Ovary (tissue), 9 donors: ENCODE data around the gene CCL4L2. TPM values are rescaled to one million over a fixed set of nuclear protein-coding genes. Genes with fewer than 3 reads are reported as not detected.
"Not testable (repeated sequence)": the region's sequence is repeated elsewhere in the genome, so short reads cannot be mapped to it uniquely, and the experiment has no call there.

Source experiments
- DNase-seq, 5 donors: peaks; one replicate each; pipeline ENCODE4 v3.0.0-alpha.2; 2019 to 2020
- H3K27ac ChIP-seq, 2 donors: fragments of 200-600 bp; one replicate each; pipeline versions ENCODE4 v1.5.1 to v1.8.0; 2019 to 2022
- H3K27me3 ChIP-seq: fragments of 200-600 bp; one replicate; pipeline ENCODE4 v1.8.0; 2022
- H3K36me3 ChIP-seq: fragments of 200-600 bp; sonication (generic); one replicate; pipeline ENCODE4 v1.5.1; 2019
- H3K4me1 ChIP-seq: one replicate; pipeline ENCODE4 v1.8.1; 2013; ENCODE audit warnings: mild to moderate bottlenecking, moderate library complexity; ENCODE audit not compliant: insufficient read depth
- H3K4me3 ChIP-seq: fragments of 200-600 bp; sonication (generic); one replicate; pipeline ENCODE4 v1.5.1; 2017
- H3K9me3 ChIP-seq, 2 donors: fragments of 200-600 bp in 1 of 2; sonication (generic) in 1 of 2; one replicate each; pipeline versions ENCODE4 v1.5.1 to v1.8.1; 2013 to 2019; ENCODE audit warnings: mild to moderate bottlenecking in 1 of 2, moderate library complexity in 1 of 2
- EP300 ChIP-seq: sonication (generic); formaldehyde crosslinking; IDR thresholded peaks from one replicate; pipeline ENCODE4 v1.6.1; 2017; ENCODE audit warnings: antibody characterized with exemption
- POLR2A ChIP-seq: fragments of 450-650 bp; IDR thresholded peaks from one replicate; pipeline ENCODE4 v1.6.1; 2017; ENCODE audit warnings: antibody characterized with exemption, mild to moderate bottlenecking, moderate library complexity
- WGBS, 3 donors: extraction: QIAGEN DNeasy Blood & Tissue Kit in 1 of 3; methylation state at CpG; one replicate each; pipeline versions ENCODE4 v1.1.5 to v1.1.7; 2013 to 2017; 5-methylcytosine and 5-hydroxymethylcytosine counted together
- intact Hi-C, 4 donors: fragments of 100-400 bp; cut with DNase I; formaldehyde crosslinking; loops; one replicate each; pipeline versions ENCODE4 v1.11.0 to v1.15.1; 2022 to 2023
- polyA plus RNA-seq, 2 donors: library from polyadenylated mRNA; stranded (reverse); fragments of 200-250 nt in 1 of 2; fragments of 350-450 nt in 1 of 2; fragmentation: Illumina TruSeq in 1 of 2; extraction: RNeasy Lipid Tissue Mini Kit (QIAGEN cat#74804) in 1 of 2; gene quantifications; one replicate each; pipeline ENCODE4 v1.2.3, GENCODE V29; 2013 to 2014
- total RNA-seq, 7 donors: library from RNA; depleted of rRNA in 2 of 7; stranded (reverse); fragments of >200 nt in 2 of 7; fragmentation: NEBNext Ultra II Directional in 3 of 7; extraction: Animal tissue kit (Norgen Biotek cat#: 25700) in 3 of 7; gene quantifications; one replicate each; pipeline versions ENCODE4 v1.1.0 to v1.2.4, GENCODE V29; 2016 to 2023
- TF ChIP-seq, protein P1 (sequence below), 3 donors: fragments of 450-650 bp in 2 of 3; fragments of 200-600 bp in 1 of 3; IDR thresholded peaks; one replicate each; pipeline versions ENCODE4 v1.5.1 to v1.8.0; 2016 to 2022; ENCODE audit warnings: antibody characterized with exemption in 3 of 3, mild to moderate bottlenecking in 1 of 3
- donor health status: DM: no; HTN: no; CAD: no; lungs with moderate emphysema.
- donor health status: DM: no; HTN: no; CAD: no.
- donor health status: Bipolar disorder and iron deficiency.
- donor health status: DM: yes; HTN: yes; CAD: no.
- donor health status: DM: no; HTN: no; CAD: no.
- donor health status: DM: yes; HTN: yes; CAD: no.

The CCL4L2 gene
- total and polyA plus RNA-seq, 9 donors: 0.42 to 13.1 (median 1.4) TPM; not detected in 1

DNA sequence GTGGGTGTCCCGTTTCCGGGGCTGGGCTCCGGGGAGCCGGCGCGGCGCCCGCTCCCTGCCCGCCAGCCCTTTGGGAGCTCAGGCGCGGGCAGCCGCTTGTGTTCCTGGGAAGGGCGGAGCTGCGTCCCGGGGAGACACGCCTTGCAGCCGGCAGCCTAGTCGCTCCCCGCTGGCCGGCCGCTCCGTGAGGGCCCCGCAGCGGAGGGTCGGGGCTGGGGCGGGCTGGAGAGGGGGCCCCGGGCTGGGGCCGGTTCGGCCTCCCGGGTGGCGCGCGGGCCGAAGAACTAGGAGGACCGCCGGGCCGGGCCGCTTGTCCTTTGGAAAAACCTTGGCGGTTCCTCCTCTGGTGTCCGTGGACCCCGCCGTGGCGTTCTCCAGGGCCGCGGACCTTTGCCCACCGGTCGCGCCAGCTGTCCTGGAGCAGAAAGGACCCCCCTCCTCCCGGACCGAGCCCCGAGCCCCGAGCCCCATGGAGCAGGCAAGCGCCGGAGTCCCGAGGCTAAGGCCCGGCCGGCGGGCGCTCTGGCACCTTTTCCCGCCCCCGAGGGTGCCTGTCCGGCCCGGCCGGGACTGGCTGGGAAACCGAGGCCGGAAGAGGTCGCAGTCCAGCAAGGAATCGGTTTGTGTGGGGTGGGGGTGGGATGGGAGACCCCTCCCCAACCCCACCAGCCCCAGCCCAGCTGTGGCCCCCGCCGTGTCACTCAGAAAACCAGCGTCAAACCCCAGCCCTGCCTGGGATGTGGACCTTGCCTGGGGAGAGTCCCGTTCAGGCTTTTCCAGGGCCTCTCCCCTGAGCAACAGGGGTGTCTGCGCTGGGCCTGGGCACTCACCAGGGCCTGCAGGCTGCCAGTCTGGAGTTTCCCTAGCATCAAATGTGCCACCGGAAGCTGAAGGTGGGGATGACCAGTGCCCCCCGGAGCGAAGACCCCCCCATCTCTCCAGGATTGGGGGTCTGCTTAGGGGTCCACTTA lies 27.6 kb upstream of the CCL4L2 start:
- intact Hi-C loops: loop anchor here in 2 of 4 donors (5.0 kb wide), 2 partner anchors 56 to 71 kb away; no protein-coding TSS in a partner anchor
- WGBS, 3 donors: 1 to 3% (median 3%) methylated on average over 60 to 76 of the region's 76 CpGs
- H3K27ac ChIP-seq: peak overlapping the region; percentile 64 to 70
- H3K36me3 ChIP-seq: no peaks in the 10 kb centered on the region
- H3K27me3 ChIP-seq: no peaks in the 10 kb centered on the region
- peak overlapping the region; percentile 54 for H3K4me3 ChIP-seq
- H3K9me3 ChIP-seq: no peaks in the 10 kb centered on the region
- DNase-seq: peak; percentile 46 to 80 (median 71)
- TF ChIP-seq POLR2A (no peak), EP300 (no peak)
- TF ChIP-seq, protein P1, sequence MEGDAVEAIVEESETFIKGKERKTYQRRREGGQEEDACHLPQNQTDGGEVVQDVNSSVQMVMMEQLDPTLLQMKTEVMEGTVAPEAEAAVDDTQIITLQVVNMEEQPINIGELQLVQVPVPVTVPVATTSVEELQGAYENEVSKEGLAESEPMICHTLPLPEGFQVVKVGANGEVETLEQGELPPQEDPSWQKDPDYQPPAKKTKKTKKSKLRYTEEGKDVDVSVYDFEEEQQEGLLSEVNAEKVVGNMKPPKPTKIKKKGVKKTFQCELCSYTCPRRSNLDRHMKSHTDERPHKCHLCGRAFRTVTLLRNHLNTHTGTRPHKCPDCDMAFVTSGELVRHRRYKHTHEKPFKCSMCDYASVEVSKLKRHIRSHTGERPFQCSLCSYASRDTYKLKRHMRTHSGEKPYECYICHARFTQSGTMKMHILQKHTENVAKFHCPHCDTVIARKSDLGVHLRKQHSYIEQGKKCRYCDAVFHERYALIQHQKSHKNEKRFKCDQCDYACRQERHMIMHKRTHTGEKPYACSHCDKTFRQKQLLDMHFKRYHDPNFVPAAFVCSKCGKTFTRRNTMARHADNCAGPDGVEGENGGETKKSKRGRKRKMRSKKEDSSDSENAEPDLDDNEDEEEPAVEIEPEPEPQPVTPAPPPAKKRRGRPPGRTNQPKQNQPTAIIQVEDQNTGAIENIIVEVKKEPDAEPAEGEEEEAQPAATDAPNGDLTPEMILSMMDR (IDR thresholded peaks at IDR 0.05): no peak
- peaks cover 8% of the 10 kb centered on the region for H3K4me1 ChIP-seq

DNA sequence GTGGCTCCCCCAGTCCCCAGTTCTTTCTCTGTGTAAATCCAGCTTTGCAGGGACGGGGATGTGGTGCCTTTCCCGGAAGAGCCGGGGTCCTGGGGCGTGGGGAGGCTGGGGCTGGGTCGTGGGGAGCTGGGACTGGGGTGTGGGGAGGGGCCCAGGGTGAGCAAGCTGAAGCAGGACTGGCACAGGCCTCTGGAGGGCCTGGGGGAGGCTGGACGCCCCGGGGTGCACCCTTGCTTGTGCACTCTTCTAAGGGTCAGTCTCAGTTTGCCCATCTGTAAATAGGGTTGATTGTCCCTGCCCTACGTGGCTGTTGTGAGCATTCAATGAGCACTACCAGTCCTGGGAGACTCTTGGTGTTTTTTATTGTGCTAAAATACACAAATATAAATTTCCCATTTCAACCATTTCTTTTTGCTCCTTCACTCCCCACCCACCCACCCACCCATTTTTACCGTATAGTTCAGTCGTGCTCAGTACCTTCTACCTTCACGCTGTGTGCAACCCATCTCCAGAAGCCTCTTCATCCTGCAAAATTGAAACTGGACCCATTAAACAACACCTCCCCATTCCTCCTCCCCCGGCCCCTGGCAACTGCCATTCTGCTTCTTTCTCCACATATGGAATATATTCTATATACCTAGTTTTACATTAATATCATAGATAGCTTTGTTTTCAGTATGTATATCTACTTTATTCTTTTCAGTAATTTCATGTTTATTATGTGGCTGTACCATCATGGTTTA lies 26.7 kb upstream of the CCL4L2 start:
- H3K4me1 ChIP-seq: peaks cover 10% of the 10 kb centered on the region
- H3K27me3 ChIP-seq: no peaks in the 10 kb centered on the region
- intact Hi-C loops: loop anchor here in 2 of 4 donors (5.0 kb wide), 2 partner anchors 57 to 72 kb away; no protein-coding TSS in a partner anchor
- no peak for DNase-seq
- H3K36me3 ChIP-seq: no peaks in the 10 kb centered on the region
- WGBS, 3 donors: 36 to 55% (median 44%) methylated on average over 8 to 12 of the region's 12 CpGs
- no peak overlapping the region for H3K4me3 ChIP-seq
- no peaks in the 10 kb centered on the region for H3K9me3 ChIP-seq
- H3K27ac ChIP-seq: peak overlapping the region in 1 of 2 donors; percentile 64
- no peak for TF ChIP-seq EP300
- no peak for TF ChIP-seq POLR2A
- TF ChIP-seq, protein P1 (IDR thresholded peaks at IDR 0.05): no peak

DNA sequence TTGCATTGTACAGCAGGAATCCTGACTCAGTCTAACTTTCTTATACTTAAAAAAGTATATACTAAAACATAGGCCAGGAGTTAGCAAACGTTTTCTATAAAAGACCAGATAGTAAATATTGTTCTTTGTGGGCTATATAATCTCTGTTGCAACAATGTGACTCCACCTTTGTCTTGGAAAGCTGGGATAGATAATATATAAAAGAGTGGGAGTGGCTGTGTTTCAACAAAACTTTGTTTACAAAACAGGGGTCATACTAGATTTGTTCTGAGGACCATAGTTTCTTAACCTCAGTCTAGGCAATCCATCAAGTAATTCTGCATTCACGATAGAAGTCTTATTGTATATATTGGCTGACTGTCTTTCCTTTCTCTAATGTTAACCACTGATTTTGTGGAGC lies 25.4 kb upstream of the CCL4L2 start:
- no peak overlapping the region for H3K27ac ChIP-seq
- intact Hi-C loops: no loop called here
- no peaks in the 10 kb centered on the region for H3K9me3 ChIP-seq
- no peaks in the 10 kb centered on the region for H3K27me3 ChIP-seq
- WGBS, 3 donors: 23 to 49% (median 32%) methylated on average over 2 of the region's 2 CpGs
- TF ChIP-seq EP300 (no peak), POLR2A (no peak)
- TF ChIP-seq, protein P1 (IDR thresholded peaks at IDR 0.05): no peak
- H3K4me3 ChIP-seq: no peak overlapping the region
- peaks cover 10% of the 10 kb centered on the region for H3K4me1 ChIP-seq
- no peak for DNase-seq
- no peaks in the 10 kb centered on the region for H3K36me3 ChIP-seq

DNA sequence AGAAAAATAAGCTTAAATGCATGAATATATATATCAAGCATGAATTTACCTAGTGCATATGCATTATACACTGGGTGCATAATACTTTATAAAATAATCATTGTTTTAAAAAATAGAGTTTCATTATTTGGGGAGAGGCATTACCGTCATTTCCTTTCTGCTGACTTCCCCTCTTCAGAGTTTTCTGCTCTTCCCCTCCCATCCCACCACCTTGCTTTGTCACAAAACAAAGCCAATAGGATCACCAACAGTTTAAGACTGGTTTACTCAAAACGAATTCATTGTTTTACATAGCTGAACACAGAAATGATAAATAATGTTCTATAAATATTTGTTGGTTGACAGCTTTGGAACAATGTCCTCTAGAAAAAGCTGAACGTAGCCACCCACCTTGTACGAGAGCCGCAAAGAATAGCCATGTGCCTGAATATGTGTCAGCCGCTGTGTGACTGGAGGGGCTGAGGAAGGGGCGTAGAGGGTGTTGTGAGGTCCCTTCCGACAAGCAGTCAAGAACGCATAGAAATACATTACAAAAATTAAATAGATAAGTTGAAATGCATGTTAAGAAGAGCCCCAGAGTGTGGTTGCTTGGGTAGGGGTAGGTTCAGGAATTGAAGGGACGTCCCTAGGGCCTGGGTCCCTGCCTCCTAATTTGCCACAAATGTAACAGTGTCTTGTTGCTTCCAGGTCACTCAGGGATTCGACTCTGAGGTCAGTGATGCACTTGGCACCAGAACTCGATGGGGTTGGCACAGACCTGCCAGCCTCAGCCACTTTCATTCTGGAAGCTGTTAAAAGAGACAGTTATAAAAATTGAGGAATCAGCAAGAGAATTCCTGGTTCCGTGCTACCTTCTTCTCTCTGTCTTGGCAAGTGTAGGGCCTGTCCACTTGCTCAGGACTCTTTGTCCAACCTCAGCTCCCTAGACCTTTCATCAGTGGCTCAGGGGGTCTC lies 23.8 kb upstream of the CCL4L2 start:
- H3K27ac ChIP-seq, H3K36me3 ChIP-seq, H3K9me3 ChIP-seq, H3K27me3 ChIP-seq, intact Hi-C loops, H3K4me3 ChIP-seq, H3K4me1 ChIP-seq, DNase-seq: not testable (repeated sequence)
- WGBS, 3 donors: 67 to 78% (median 76%) methylated on average over 13 of the region's 13 CpGs

DNA sequence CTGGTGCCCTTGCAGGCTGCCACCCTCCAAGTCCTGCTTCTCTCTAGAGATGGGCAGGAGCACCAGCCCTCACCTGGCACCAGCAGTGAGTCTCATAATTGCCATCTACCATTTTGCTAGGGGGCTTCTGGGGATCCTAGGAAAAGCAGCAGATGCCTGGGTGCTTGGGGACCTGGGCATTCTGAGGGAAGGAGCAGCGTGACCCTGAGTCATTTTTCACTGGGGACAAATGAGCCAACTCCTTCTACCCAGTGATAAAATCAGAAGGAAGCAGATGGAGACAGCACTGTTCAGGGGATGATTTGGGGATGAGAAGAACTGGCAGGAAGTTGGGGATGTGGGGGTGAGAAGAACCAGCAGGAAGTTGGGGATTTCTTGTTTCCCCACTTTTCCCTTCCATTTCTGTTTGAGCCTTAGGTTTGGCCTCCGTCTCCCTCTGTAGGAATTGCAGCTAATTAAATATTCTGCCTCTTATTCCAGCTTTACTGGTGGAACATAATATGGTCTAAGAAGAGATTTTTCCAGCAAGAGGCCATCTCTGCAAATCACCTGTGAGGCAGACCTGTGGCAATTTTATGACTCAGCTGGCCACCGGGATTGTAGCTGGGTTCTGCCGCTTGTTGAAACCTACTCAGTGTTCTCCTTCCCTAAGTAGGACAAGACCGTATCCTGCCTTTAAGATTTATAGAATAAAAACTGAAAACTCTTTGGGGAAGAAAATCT lies 22.8 kb upstream of the CCL4L2 start:
- H3K36me3 ChIP-seq, H3K27me3 ChIP-seq, DNase-seq, H3K9me3 ChIP-seq, intact Hi-C loops, H3K4me1 ChIP-seq, H3K4me3 ChIP-seq: not testable (repeated sequence)
- H3K27ac ChIP-seq: peak overlapping the region in 1 of 2 donors; percentile 38
- 67 to 87% (median 70%) methylated on average over 5 of the region's 5 CpGs for WGBS, 3 donors
